GM21390 (cell line): ENCODE results near the gene FRYL.
A peak's percentile ranks its signal among the peaks of the same experiment; 100 is the strongest.
"Not testable (repeated sequence)": the region's sequence is repeated elsewhere in the genome, so short reads cannot be mapped to it uniquely, and the experiment has no call there.

Experiments
- ATAC-seq: cut with Tn5 transposase; IDR thresholded peaks from one replicate; pipeline ENCODE4 v1.9.1; 2021; ENCODE audit not compliant: unreplicated experiment

FRYL gene

DNA sequence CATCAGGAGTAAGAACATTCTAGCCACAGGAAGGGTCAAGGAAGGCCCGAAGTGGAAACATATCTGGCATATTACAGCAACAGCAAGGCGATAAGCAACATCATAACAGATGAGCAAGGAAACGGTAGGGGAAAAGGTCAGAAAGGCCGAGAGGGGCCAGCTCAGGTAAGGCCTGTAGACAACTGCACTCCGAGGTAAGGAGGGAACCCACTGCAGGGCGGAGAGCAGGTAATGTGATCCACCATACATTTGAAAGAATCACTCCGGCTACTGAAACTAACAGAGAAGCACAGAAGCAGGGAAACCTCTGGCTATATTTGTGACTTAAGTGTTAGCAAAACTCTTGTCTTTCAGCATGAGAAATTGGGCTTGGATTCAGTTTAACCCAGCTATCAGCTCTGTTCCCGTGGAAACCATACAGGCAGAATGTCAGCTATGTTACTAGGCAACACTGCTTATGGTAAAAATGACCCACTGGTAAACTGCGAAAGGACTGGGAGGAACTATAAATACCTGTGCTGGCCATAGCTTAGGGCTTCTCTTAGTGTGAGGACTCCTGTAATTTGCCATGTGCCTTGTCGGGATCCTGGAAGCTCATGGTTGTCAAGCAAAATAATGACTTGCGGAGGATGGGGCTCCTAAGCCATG, 31.0 kb downstream of the FRYL start:
- ATAC-seq, result no peak

- ATAC-seq, result no peak
These were observed 33.3 kb downstream of the FRYL start for GRCh38 chr4:48746608-48747362.

DNA sequence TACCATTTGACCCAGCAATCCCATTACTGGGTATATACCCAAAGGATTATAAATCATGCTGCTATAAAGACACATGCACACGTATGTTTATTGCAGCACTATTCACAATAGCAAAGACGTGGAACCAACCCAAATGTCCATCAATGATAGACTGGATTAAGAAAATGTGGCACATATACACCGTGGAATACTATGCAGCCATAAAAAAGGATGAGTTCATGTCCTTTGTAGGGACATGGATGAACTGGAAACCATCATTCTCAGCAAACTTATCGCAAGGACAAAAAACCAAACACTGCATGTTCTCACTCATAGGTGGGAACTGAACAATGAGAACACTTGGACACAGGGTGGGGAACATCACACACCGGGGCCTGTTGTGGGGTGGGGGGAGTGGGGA, 34.9 kb downstream of the FRYL start:
- not testable (repeated sequence) for ATAC-seq

DNA sequence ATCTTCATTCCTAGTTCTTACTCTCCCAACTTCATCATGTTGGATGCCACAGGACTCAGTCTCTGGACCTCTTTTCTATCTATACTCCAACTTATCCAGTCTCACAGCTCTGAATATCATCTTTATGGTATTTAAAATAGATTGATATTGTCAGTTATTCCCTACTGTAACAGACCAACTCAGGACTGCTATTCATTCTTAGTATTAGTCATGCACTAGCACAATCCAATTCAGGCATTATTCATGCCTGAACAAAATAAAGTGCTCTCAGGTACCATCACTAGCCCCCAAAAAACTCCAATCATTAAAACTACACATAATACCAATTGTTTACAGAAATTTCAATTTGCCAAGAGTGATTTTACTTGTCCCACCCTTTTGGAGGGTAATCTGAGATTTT, 37.7 kb downstream of the FRYL start:
- no peak for ATAC-seq

DNA sequence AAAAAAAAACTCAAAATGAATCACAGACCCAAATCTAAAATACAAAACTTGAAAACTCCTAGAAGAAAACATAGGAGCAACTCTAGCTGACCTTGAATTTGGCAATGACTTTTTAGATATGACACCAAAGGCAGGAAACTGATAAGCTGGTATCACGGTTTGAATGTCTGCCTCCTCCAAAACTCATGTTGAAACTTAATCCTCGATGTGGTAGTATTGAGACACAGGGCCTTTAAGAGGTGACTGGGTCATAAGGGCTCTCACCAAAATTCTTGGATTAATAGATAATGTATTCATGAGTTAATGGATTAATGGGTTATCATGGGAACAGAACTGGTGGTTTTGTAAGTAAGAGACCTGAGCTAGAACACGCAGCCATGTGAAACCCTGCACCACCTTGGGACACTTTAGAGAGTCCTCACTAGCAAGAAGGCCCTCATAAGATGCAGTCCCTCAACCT, 40.5 kb downstream of the FRYL start:
- peak; percentile 53 for ATAC-seq

DNA sequence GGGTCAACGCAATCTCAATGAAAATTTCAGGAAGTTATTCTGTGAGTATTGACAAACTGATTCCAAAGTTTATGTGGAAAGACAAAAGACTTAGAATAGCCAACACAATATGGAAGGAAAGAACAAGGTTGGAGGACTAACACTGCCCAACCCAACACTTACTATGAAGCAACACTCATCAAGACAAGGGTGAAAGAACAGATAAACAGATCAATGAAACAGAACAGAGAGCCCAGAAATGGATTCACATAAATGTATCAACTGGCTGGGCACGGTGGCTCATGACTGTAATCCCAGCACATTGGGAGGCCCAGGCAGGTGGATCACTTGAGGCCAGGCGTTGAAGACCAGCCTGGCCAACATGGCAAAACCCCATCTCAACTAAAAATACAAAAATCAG, 41.2 kb downstream of the FRYL start:
- no peak for ATAC-seq

- ATAC-seq, result not testable (repeated sequence)
These were observed 51.1 kb downstream of the FRYL start for GRCh38 chr4:48728906-48729496.

DNA sequence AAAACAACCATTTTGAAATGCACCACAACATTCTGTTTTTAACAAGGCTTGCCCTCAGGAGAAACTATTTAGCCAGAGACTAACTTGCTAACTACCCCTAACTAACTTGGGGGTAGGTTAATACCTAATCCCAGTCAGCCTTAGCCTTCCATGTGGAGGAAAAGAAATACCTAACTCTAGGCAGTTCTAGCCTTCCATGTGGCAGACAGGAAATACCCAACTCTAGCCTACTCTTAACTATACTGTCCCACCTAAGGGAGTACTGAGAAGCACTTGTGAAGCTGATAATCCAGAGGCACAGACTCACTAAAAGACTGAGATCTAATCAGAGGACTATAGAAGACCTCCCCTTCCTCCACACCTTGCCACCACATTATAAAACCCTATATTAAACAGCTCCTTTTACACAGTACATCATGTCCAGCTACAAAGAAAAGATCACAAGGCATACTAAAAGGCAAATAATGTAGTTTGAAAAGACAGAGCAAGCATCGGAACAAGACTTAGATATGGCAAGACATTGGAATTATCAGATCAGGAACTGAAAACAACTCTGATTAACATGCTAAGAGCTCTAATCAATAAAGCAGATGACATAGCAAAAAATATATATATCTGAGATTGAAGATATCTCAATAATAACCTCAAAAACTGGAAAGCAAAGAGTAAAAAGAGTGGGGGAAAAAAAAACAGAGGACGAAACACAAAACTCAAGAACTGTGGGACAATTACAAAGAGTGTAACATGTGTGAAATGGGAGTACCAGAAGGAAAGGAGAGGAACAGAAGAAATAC, 52.2 kb downstream of the FRYL start:
- no peak for ATAC-seq

- ATAC-seq, result no peak
These were observed 54.7 kb downstream of the FRYL start for GRCh38 chr4:48725414-48725813.

GRCh38 chr4:48722509-48723446, 57.3 kb downstream of the FRYL start:
- ATAC-seq, result no peak

DNA sequence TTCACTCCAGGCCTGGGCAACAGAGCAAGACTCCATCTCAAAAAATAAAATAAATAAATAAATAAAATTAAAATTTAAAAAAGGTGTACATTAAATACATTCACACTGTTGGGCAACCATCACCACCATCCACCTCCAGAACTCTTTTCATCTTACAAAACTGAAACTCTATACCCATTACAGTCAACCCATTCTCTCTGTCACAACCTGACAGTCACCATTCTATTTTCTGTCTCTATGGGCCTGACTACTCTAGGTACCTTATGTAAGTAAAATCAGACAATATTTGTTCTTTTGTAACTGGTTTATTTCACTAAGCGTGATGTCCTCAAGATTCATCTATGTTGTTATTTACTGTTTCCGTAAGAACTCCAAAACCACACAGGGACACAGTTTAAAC, 59.6 kb downstream of the FRYL start:
- ATAC-seq, result no peak

DNA sequence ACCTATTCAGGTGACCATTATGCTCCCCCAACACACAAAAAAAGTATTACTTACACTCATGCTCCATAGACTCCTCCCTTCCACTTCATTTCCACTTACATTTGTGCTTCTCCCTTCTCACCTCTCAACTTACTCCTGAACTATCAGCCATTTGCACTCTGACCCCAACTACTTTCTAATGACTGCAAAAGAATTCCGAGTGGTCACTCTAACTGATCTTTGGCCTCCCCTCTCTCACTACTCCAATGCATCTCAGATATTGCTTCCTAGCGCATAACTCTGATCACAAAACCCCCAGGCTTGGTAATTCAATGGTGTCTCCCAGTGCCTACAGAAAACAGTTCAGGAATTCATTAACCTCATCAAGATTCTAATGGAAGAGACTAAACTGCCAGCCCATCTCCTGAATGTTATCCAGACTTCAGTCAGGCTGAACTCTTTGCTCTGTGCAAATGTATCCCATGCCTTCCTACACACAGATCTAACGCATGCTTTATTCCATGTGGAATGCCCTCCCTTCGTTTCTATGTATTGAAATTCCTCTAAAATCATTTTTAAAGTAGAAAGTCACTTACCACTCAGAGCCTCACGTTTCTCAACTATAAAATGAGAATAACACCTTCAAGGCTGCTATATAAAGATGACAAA, 61.1 kb downstream of the FRYL start:
- no peak for ATAC-seq

DNA sequence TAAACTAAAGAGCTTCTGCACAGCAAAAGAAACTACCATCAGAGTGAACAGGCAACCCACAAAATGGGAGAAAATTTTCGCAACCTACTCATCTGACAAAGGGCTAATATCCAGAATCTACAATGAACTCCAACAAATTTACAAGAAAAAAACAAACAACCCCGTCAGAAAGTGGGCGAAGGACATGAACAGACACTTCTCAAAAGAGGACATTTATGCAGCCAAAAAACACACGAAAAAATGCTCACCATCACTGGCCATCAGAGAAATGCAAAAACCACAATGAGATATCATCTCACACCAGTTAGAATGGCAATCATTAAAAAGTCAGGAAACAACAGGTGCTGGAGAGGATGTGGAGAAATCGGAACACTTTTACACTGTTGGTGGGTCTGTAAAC, 63.8 kb downstream of the FRYL start:
- ATAC-seq, result not testable (repeated sequence)

DNA sequence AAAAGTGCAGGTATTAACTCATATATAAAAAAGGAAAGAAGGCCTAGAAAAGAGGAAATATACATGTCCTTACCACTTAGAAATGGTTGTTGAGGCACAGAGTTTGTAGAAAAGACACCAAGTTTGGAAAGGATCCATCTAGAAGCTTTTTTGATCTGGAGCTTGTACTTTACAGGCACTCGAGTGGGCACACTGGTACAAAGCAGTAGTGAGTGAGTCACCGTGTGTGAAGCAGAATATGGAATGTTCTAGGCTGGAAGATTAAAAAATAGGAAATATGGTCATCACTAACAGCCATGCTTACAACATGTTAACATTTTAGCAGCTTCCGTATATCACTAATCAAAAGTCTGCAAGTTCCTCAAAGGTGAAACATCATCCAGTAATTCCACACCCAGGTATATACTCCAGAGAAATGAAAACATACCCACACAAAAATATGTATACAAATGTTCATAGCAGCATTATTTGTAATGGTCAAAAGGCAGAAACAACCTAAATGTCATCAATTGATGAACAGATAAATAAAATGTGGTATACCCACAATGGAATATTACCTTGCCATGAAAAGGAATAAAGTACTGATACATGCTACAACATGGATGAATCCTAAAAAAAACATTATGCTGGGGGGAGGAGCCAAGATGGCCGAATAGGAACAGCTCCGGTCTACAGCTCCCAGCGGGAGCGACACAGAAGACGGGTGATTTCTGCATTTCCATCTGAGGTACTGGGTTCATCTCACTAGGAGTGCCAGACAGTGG, 69.5 kb downstream of the FRYL start:
- no peak for ATAC-seq

- no peak for ATAC-seq
These were observed 70.2 kb downstream of the FRYL start for GRCh38 chr4:48709901-48710300.

DNA sequence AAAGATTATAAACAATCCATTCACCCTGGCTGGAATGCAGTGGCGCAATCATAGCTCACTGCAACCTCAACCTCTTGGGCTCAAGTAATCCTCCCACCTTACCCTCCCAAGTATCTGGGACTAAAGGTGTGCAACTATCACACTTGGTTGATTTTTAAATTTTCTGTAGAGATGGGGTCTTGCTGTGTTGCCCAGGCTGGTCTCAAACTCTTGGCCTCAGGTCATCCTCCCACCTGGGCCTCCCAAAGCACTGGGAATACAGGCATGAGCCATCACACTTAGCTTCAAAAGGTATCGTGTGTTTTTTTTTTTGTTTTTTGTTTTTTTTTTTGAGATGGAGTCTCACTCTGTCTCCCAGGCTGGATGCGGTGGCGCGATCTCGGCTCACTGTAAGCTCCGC, 71.5 kb downstream of the FRYL start:
- ATAC-seq, result no peak

DNA sequence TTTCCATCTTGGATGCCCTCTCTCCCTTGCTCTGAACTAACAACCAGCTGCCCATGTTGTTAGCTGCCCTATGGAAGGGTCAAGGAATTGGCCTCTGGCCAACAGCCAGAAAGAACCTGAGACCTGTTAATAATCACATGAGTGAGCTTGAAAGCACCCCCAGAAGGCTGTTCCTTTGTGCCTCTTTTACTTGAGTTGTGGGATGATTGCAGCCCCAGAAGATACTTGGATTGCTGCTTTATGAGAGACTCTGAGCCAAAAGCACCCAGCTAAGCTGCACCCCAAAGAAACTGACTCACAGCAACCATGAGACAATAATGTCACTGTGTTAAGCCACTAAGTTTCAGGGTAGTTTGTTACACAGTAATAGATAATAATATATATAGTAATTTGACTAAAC, 73.3 kb downstream of the FRYL start:
- no peak for ATAC-seq

- ATAC-seq, result no peak
These were observed 74.5 kb downstream of the FRYL start for GRCh38 chr4:48705609-48706008.
